HL-60 (cell line): ENCODE data around the gene HS3ST3A1.

Source experiments
- POLR2AphosphoS5 ChIP-seq: IDR thresholded peaks from 2 replicates; pipeline ENCODE4 v1.6.1; 2012; ENCODE audit warnings: low read depth
- TF ChIP-seq, protein P1 (sequence below): IDR thresholded peaks from one replicate; pipeline ENCODE4 v1.5.1; 2011; ENCODE audit warnings: low read length, control low read depth, inconsistent platforms; ENCODE audit not compliant: insufficient read depth

DNA sequence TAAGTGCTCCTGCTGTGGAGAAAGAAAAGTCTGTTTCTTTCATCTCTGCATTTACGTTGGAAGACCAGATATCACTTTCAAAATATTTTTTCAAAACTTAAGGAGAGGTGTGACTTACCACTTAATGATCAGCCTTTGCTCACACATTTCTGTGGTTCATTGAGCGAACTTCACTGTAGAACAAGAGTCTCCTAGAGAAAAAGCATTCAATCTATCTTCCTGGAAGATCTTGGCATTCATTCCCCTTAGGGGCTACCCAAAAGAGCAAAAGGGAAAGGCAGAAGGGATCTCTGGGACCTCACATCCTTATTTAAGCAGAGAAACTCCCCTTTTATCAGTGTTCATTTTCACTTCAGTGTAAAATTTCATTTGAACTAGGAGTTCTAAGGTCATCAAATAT, 61.2 kb downstream of the HS3ST3A1 start:
- TF ChIP-seq, protein P1, sequence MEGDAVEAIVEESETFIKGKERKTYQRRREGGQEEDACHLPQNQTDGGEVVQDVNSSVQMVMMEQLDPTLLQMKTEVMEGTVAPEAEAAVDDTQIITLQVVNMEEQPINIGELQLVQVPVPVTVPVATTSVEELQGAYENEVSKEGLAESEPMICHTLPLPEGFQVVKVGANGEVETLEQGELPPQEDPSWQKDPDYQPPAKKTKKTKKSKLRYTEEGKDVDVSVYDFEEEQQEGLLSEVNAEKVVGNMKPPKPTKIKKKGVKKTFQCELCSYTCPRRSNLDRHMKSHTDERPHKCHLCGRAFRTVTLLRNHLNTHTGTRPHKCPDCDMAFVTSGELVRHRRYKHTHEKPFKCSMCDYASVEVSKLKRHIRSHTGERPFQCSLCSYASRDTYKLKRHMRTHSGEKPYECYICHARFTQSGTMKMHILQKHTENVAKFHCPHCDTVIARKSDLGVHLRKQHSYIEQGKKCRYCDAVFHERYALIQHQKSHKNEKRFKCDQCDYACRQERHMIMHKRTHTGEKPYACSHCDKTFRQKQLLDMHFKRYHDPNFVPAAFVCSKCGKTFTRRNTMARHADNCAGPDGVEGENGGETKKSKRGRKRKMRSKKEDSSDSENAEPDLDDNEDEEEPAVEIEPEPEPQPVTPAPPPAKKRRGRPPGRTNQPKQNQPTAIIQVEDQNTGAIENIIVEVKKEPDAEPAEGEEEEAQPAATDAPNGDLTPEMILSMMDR: no peak
- TF ChIP-seq POLR2AphosphoS5: no peak
